ENCODE data around the gene XRCC3. TPM values are rescaled to one million over a fixed set of nuclear protein-coding genes. Genes with fewer than 3 reads are reported as not detected.

XRCC3 gene
- total RNA-seq, 2 donors from 2014 or later: 6.9 to 8.3 TPM

DNA sequence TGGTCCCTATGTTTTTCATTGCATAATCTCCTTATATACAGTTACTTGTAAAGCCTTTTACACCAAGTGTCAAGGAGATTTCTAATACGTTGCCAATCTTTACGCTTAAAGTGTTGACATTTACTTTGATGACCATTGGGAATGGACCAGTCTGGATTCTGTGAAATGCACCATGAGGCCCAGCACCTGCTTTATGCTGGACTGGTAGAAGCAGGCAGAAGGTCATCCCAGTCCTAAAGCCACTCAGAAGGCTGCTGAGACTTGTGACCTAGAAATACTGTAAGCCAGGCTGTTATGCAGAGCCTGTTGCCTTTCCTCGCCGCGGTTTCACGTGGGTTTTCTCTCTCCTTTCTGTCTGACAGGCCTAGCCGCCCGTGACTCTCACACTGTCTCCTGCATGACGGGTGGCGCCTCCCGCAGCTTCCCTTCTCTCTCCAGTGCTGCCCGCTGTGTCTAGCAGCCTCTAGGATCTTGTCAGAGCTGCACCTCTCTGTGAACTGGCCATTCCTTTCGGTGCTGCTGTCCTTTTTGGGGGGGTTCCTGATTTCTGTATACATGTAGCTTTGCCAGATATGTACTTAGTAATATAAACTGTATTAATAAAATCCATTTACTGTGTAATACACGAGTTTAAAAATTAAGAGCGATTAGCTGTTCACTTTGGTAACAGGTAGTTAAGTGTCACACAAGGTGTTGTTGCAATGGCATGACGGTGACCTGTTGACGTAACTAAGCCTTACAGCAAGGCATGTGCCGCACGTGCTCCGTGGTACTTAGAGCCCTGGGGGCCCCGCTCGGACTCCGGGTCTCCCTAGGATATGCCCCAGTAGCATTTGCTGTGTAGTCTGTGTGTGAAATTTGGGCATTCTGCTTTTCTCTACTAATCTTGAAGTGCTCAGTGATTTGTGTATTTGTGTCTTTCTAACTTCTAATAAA, 29.7 kb downstream of the XRCC3 start:
- DNase-seq: no peak
- Mint-ChIP-seq H3K36me3 (ENCODE audit: low read depth) (peaks cover 5% of the 10 kb centered on the region), H3K4me1 (peaks cover 7% of the 10 kb centered on the region), H3K27ac (no peak overlapping the region), H3K4me3 (no peak overlapping the region), H3K27me3 (no peaks in the 10 kb centered on the region)
- no peak for ATAC-seq
- no peaks in the 10 kb centered on the region for H3K9me3 ChIP-seq (ENCODE audit: control insufficient read depth, low read length, poor library complexity, severe bottlenecking)

DNA sequence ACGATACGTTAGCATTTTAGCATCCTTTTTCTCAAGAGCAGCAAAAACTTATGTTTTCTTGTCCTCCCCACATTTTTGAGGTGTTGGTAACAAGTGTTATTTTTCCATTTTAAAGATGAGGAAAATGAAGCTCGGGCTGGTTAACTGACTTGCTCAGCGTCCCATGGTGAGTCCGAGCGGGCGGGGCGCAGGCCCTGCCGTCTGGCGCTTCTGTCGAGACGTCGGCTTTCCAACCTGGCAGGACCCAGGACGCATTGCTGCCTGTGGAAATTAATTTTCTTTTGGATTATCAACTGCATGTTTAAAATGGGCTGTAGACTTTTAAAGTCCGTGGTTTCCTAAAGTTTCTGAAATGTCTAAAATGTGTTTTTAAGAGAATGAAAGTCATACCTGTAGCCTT, 30.4 kb downstream of the XRCC3 start:
- peaks cover 2% of the 10 kb centered on the region for H3K36me3 Mint-ChIP-seq (ENCODE audit: low read depth)
- H3K9me3 ChIP-seq (ENCODE audit: control insufficient read depth, low read length, poor library complexity, severe bottlenecking): no peaks in the 10 kb centered on the region
- H3K4me3 Mint-ChIP-seq: no peak overlapping the region
- no peak for ATAC-seq
- no peaks in the 10 kb centered on the region for H3K27me3 Mint-ChIP-seq
- peaks cover 2% of the 10 kb centered on the region for H3K4me1 Mint-ChIP-seq
- no peak overlapping the region for H3K27ac Mint-ChIP-seq
- DNase-seq: no peak

DNA sequence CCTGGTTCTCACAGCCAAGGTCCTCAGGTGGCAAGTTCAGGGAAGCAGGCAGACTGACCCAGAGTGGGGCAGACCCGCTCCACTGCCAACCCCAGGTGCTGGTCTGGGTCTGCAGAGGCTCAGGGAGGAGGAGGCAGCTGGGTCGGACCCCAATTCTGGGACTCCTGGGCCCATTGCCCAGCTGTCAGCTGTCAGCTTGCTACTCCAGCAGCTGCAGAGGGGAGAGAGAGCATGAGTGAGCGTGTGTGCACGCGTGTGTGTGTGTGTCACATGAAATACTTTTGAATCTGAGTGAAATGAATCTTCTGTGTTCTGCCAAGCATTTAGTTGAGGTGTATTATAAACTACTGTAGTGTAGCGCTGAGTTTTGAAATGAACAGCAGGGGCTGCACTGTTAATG, 30.8 kb downstream of the XRCC3 start:
- H3K27me3 Mint-ChIP-seq: no peaks in the 10 kb centered on the region
- no peak for ATAC-seq
- H3K36me3 Mint-ChIP-seq (ENCODE audit: low read depth): peaks cover 2% of the 10 kb centered on the region
- H3K27ac Mint-ChIP-seq: no peak overlapping the region
- H3K4me1 Mint-ChIP-seq: peaks cover under 1% of the 10 kb centered on the region
- H3K4me3 Mint-ChIP-seq: no peak overlapping the region
- no peaks in the 10 kb centered on the region for H3K9me3 ChIP-seq (ENCODE audit: control insufficient read depth, low read length, poor library complexity, severe bottlenecking)
- no peak for DNase-seq

DNA sequence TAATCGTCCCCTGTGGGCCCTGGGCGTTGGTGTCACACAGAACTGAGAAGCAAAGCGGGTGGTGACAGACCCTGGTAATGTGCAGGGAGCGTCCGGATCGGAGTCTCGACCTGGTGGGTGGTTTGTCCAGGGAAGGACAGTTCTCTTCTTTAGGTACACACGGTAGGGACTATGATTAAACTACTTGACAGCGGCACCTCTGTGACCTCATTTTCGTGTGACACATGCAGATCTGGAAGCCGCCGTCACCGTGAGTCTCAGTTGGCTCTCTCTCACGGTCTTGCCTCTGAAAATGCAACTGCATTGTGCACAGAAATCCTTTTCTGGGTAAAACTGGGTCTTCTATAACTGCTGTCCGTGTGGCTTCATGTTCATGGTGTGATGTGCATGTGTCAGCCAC, 32.1 kb downstream of the XRCC3 start:
- H3K9me3 ChIP-seq (ENCODE audit: control insufficient read depth, low read length, poor library complexity, severe bottlenecking): no peaks in the 10 kb centered on the region
- Mint-ChIP-seq H3K4me1 (no peaks in the 10 kb centered on the region), H3K27ac (no peak overlapping the region), H3K4me3 (no peak overlapping the region), H3K27me3 (no peaks in the 10 kb centered on the region), H3K36me3 (ENCODE audit: low read depth) (peaks cover 2% of the 10 kb centered on the region)
- DNase-seq (no peak), ATAC-seq (no peak)

DNA sequence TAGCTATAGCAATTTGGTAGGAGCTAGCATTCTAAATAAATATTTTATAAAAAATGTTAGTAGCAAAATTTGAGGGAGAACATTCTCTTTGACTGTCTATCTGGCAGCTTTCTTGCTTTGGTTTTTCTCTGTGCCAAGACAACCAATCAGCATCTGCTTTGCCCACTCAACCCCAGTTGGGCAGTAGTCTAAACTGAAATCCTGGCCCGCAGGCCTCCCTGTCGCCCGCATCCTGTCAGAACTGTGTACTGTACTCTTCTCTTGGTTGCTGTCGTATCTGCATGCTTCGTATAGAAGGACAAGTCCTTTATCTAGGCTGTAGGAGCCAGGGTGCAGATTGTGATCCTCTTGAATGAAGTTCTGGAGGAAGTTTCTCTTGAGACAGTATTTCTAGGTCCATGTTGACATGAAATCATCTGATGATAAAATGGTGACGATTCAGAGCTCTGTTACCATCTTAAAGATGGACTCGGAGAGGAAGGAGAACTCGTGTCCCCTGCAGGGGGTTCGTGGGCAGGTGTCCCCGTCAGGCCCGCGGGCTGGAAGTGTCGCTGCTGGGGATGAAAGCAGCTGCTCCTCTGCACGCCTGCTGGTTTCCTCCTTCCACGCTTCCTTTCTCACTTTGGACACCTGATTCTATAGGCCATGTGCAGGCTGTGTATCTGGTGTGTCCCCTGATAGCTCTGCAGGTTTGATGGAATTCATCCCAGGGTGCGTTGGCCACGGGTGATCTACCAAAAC, 34.6 kb downstream of the XRCC3 start:
- Mint-ChIP-seq H3K4me1 (no peaks in the 10 kb centered on the region), H3K27ac (peak overlapping the region; percentile 60), H3K36me3 (ENCODE audit: low read depth) (no peaks in the 10 kb centered on the region), H3K27me3 (no peaks in the 10 kb centered on the region), H3K4me3 (no peak overlapping the region)
- DNase-seq: no peak
- H3K9me3 ChIP-seq (ENCODE audit: control insufficient read depth, low read length, poor library complexity, severe bottlenecking): no peaks in the 10 kb centered on the region
- ATAC-seq: no peak

DNA sequence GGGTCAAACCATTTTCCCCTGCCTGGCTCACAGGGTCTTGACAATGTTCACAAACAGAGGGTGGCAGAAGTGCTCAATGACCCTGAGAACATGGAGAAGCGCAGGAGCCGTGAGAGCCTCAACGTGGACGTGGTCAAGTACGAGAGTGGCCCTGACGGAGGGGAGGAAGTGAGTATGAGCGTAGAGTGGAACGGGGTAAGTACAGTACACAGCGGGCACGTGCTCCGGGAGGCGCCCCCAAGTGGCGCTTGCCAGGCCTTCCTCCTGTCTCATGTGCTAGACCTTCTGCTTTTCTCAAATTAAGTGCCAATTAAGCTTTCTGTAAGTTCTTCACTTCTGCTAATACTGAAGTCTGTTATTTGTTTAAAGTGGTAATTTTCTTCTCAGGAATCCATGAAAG, 35.9 kb downstream of the XRCC3 start:
- peaks cover 3% of the 10 kb centered on the region for H3K36me3 Mint-ChIP-seq (ENCODE audit: low read depth)
- no peaks in the 10 kb centered on the region for H3K27me3 Mint-ChIP-seq
- peak overlapping the region; percentile 60 for H3K27ac Mint-ChIP-seq

DNA sequence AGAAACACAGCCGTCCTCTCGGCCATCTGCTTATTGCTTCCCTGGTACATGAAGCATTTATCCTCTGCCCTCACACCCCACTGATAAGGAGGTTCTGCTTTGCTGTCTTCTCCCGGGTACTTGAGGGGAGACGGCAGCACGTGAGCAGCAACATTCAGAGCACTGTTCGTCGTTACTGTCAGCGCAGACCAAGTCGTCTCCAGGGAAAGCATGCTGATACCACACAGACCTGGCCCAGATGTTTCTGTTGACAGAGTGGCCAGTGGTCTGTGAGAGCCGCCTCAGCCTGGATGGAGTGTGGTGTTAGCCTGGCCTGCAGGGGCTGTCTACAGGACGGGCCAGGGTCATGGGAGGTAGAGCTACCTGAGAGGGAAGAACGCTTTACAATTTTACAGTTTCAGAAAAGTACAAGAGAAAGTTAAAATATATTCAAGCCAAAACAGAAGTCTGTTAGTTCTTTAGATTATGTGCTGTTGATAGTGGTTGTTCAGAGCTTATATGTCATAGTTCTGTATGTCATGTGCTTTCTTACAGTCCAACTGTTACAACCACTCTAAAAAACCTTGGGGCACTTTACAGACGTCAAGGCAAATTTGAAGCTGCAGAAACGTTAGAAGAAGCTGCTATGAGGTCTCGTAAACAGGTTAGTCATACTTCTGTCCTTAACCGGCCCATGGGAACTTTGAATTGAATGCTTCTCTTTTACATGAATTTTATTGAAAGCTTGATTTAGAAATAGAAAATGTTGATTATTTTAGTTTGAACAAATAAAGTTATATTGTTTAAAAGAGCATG, 38.2 kb downstream of the XRCC3 start:
- peaks cover under 1% of the 10 kb centered on the region for H3K4me1 Mint-ChIP-seq
- H3K36me3 Mint-ChIP-seq (ENCODE audit: low read depth): peaks cover 5% of the 10 kb centered on the region

More for the DNA sequence above, 35.9 kb downstream of the XRCC3 start:
- ATAC-seq (peak; percentile 85), DNase-seq (no peak)
- Mint-ChIP-seq H3K4me1 (no peaks in the 10 kb centered on the region), H3K4me3 (no peak overlapping the region)
- H3K9me3 ChIP-seq (ENCODE audit: control insufficient read depth, low read length, poor library complexity, severe bottlenecking): no peaks in the 10 kb centered on the region

DNA sequence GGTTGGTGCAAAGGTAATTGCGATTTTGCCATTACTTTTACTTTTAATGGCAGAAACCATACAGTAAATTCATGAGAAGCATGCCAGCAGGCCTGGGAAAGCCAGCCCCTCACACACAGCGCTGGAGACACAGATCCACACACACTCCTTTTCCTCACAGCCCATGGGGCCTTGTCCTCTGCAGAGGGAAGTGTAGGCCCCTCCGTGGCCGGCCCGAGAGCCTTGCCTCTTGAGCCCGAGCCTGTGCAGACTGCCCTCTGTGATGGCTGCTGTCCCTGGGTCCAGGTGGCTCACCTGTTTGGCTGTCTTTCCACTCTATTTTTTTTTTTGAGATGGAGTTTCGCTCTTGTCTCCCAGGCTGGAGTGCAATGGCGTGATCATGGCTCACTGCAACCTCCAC, 39.3 kb downstream of the XRCC3 start:
- DNase-seq (no peak), ATAC-seq (no peak)
- H3K27me3 Mint-ChIP-seq: no peaks in the 10 kb centered on the region
- H3K27ac Mint-ChIP-seq: no peak overlapping the region
- H3K36me3 Mint-ChIP-seq (ENCODE audit: low read depth): peaks cover 11% of the 10 kb centered on the region
- no peaks in the 10 kb centered on the region for H3K9me3 ChIP-seq (ENCODE audit: control insufficient read depth, low read length, poor library complexity, severe bottlenecking)
- no peak overlapping the region for H3K4me3 Mint-ChIP-seq
- H3K4me1 Mint-ChIP-seq: peaks cover 3% of the 10 kb centered on the region

More for the DNA sequence above, 38.2 kb downstream of the XRCC3 start:
- Mint-ChIP-seq H3K4me3 (no peak overlapping the region), H3K27me3 (no peaks in the 10 kb centered on the region), H3K27ac (peak overlapping the region; percentile 11)
- ATAC-seq (no peak), DNase-seq (no peak)
- H3K9me3 ChIP-seq (ENCODE audit: control insufficient read depth, low read length, poor library complexity, severe bottlenecking): no peaks in the 10 kb centered on the region

DNA sequence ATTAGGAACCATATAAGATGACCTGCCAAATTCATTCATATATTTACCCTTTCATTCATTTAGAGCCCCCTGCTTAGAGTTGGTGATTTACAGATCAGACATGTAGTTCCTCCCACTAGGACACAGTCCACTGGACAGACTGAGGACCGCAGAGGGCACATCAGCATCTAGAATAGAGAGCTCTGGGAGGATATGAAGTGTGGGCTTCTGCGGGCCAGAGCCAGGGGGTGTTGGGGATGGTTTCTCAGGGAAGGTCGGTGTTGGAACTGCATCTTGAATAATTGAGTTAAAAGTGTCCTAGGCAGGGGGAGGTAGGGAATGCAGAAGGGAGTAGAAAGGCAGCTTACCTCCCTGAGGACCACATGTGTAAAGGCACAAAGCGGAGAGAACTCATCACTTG, 43.3 kb downstream of the XRCC3 start:
- no peaks in the 10 kb centered on the region for H3K27me3 Mint-ChIP-seq
- DNase-seq (no peak), ATAC-seq (no peak)
- peaks cover 3% of the 10 kb centered on the region for H3K4me1 Mint-ChIP-seq
- H3K4me3 Mint-ChIP-seq: no peak overlapping the region
- H3K27ac Mint-ChIP-seq: peak overlapping the region; percentile 79
- H3K9me3 ChIP-seq (ENCODE audit: control insufficient read depth, low read length, poor library complexity, severe bottlenecking): no peaks in the 10 kb centered on the region
- H3K36me3 Mint-ChIP-seq (ENCODE audit: low read depth): peaks cover 13% of the 10 kb centered on the region

DNA sequence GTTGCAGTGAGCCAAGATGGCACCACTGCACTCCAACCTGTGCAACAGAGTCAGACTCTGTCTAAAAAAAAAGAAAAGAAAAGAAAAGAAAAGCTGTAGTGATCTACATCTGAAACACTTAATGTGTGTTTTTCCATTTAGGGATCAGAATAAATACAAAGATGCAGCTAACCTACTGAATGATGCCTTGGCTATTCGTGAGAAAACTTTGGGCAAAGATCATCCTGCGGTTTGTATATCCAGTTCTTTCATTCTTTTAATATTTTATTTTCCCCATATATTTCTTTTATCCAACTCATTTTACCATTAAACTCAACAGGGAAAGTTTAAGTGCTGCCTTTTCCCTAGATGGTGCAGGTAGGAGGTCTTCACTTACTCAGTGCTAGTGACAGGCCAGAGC, 45.9 kb downstream of the XRCC3 start:
- no peaks in the 10 kb centered on the region for H3K9me3 ChIP-seq (ENCODE audit: control insufficient read depth, low read length, poor library complexity, severe bottlenecking)
- H3K4me3 Mint-ChIP-seq: no peak overlapping the region
- H3K27me3 Mint-ChIP-seq: no peaks in the 10 kb centered on the region
- DNase-seq: no peak
- H3K36me3 Mint-ChIP-seq (ENCODE audit: low read depth): peaks cover 12% of the 10 kb centered on the region
- H3K27ac Mint-ChIP-seq: no peak overlapping the region
- ATAC-seq: no peak
- H3K4me1 Mint-ChIP-seq: peaks cover 3% of the 10 kb centered on the region

DNA sequence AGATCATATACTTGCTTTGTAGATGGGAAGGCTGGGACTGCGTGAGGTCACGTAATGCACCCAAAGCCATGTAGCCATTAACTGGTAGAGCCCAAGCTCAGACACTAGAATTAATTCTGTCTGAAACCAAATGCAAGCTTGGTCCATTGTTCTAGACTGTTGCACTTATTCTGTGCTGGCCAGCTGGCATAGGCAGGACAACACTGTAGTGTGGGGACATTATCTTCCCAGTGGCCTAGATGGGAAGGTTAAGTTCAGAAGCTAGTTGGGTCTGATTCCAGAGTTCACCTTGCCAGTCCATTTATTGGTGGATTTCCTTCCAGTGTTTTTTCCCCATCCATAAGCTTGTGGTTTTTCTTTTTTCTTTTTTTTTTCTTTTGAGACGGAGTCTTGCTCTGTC, 47.1 kb downstream of the XRCC3 start:
- no peaks in the 10 kb centered on the region for H3K9me3 ChIP-seq (ENCODE audit: control insufficient read depth, low read length, poor library complexity, severe bottlenecking)
- H3K4me1 Mint-ChIP-seq: peaks cover 3% of the 10 kb centered on the region
- no peak overlapping the region for H3K4me3 Mint-ChIP-seq
- H3K27ac Mint-ChIP-seq: no peak overlapping the region
- H3K36me3 Mint-ChIP-seq (ENCODE audit: low read depth): peaks cover 12% of the 10 kb centered on the region
- no peak for DNase-seq
- no peaks in the 10 kb centered on the region for H3K27me3 Mint-ChIP-seq
- ATAC-seq: no peak

DNA sequence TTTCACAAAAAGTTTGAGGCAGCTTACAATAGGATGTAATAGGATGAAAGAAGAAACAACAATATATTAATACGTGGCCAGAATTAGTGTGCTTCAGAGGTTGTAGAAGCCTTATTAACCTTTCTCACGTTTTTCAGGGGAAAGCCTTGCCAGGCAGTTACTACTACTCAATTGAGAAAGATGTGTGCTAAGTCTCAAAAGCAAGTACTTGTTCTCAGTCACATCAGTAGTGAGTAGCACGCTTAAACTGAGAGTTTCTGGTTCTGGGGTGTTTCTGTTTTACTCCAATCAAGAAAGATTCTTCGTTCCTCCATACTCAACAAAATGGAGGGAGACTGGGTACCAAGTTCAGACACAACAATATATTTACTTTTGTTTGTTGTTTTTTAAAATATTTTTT, 47.6 kb downstream of the XRCC3 start:
- ATAC-seq: no peak
- H3K9me3 ChIP-seq (ENCODE audit: control insufficient read depth, low read length, poor library complexity, severe bottlenecking): no peaks in the 10 kb centered on the region
- Mint-ChIP-seq H3K4me3 (no peak overlapping the region), H3K36me3 (ENCODE audit: low read depth) (peaks cover 11% of the 10 kb centered on the region), H3K4me1 (peaks cover 3% of the 10 kb centered on the region), H3K27me3 (no peaks in the 10 kb centered on the region), H3K27ac (no peak overlapping the region)
- no peak for DNase-seq

DNA sequence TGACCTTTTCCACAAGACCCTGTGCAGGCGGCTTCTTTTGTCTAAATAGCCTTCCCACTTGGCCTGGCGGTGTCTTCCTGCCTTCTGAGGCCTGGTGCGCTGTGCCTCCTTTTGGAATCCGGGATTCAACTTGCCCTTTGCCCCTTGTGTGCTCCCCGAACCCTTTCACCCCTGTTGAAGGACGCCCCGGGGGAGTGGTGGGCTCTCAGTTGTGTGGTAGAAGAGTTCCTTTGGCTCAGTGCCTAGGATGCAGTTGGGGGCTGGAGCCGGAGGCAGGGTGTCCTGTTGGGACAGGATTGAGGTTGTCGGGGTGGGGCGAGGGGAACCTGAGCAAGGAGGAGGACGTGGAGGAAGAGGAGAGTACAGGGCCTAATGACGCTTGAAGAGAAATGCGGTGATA, 51.7 kb downstream of the XRCC3 start:
- Mint-ChIP-seq H3K27me3 (no peaks in the 10 kb centered on the region), H3K36me3 (ENCODE audit: low read depth) (peaks cover 2% of the 10 kb centered on the region), H3K27ac (no peak overlapping the region), H3K4me3 (no peak overlapping the region), H3K4me1 (no peaks in the 10 kb centered on the region)
- ATAC-seq (no peak), DNase-seq (no peak)
- no peaks in the 10 kb centered on the region for H3K9me3 ChIP-seq (ENCODE audit: control insufficient read depth, low read length, poor library complexity, severe bottlenecking)
